Stimulated activated CD4-positive, alpha-beta T cell treated with anti-CD3 and anti-CD28 coated beads, Interleukin-4, amount 100 ng/mL, for 48 hours (primary cell): ENCODE measurements around the gene CIP2A.

Source experiments
- DNase-seq, 2 donors: peaks; one replicate each; pipeline ENCODE4 v3.0.0-alpha.2; 2020; ENCODE audit warnings: low read depth in 2 of 2

Gene CIP2A

GRCh38 chr3:108510496-108510895 is 78.7 kb downstream of the CIP2A start, which contains the start of gene MYH15:
Gene MYH15 (minus strand): TSS chr3:108510596. CDS start chr3:108510530, 66 bp downstream.
- no peak for DNase-seq

- no peak for DNase-seq
Observed at GRCh38 chr3:108509871-108510270, 79.4 kb downstream of the CIP2A start.

GRCh38 chr3:108509263-108509662 is 80.0 kb downstream of the CIP2A start:
- no peak for DNase-seq

GRCh38 chr3:108507902-108508301 is 81.3 kb downstream of the CIP2A start:
- DNase-seq: no peak

- no peak for DNase-seq
Observed at GRCh38 chr3:108505811-108506210, 83.4 kb downstream of the CIP2A start.

- no peak for DNase-seq
Observed at GRCh38 chr3:108503722-108504121, 85.5 kb downstream of the CIP2A start.

GRCh38 chr3:108501535-108501934 is 87.7 kb downstream of the CIP2A start:
- DNase-seq: no peak

- DNase-seq: no peak
Observed at GRCh38 chr3:108500728-108501127, 88.5 kb downstream of the CIP2A start.
